ENCODE measurements around the gene CYP4A22.
A peak's percentile ranks its signal among the peaks of the same experiment; 100 is the strongest.
"Not testable (repeated sequence)": the region's sequence is repeated elsewhere in the genome, so short reads cannot be mapped to it uniquely, and the experiment has no call there.

The CYP4A22 gene

DNA sequence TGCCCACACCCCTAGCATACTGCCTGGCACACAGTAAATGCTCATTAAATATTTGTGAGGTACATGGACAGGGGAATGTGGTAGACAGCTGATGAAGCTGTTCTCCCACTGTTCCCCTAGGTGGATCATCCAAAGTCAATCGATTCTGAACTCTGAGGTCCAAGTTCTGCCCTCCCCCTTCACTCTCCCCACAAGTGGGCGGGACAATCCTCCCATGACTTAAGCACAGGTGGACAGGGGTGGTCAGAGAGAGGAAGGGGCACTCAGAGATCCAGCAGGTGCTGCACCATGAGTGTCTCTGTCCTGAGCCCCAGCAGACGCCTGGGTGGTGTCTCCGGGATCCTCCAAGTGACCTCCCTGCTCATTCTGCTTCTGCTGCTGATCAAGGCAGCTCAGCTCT is at the start of gene CYP4A22:
TSS of gene CYP4A22 (plus strand) at position 244 of the 400 bp plus-strand sequence. CDS start at position 289, 45 bp downstream.
- no peak for DNase-seq

DNA sequence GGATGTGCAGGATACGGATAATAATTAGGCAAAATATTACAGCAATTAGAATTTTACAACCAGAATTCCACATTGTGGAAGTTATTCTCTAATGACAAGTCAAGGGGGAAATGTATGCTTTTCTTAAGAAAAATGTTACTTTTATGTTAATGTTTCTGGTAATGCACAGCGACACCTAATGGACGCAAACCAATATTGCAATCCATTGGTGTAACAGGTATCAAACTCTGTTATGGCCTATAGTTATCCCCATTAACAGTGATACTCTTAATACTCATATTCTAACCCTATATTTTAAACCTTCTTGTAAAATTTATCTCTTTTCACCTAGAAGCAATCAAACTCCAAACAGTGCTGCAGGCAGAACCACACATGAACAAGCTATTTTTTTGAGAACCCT is 47.9 kb upstream of the CYP4A22 start:
- peak; percentile 33 for DNase-seq

DNA sequence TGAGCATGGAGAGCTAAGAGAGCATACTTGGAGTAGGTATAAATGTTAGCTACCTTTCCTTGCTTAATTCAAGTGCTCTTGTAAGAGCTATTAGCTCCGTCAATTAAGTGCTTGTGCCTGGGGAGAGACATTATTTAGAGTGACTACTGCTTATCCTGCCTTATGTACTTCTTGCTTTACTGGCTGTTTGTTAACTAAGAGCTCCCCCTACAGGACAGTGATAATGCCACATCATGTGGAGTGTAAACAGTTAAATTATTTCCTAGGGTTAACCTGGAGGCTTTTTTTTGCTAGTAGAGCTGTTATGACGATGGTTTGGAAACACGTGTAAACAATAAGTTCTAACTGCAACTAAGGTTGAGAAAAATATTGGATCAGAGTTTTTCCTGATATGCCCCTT is 45.8 kb upstream of the CYP4A22 start:
- not testable (repeated sequence) for DNase-seq

- no peak for DNase-seq
These were observed 32.4 kb upstream of the CYP4A22 start for GRCh38 chr1:47104816-47105215.

DNA sequence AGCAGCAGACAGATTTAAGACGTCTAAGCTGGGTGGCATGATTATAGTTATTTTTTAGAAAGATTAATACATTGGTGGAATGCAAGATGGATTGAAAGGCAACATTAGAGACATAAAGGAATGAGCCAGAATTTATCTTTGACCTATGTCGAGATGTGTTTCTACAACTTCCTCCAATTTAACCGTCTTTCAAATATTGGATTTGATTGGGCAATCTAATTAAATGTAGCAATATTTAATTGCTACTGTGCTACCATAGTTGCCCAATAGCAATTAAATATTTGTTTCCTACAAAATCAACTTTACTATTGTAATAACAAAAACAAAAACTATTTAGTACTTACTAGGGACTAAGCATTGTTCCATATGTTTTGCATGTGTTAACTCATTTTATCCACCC is 30.4 kb upstream of the CYP4A22 start:
- no peak for DNase-seq

DNA sequence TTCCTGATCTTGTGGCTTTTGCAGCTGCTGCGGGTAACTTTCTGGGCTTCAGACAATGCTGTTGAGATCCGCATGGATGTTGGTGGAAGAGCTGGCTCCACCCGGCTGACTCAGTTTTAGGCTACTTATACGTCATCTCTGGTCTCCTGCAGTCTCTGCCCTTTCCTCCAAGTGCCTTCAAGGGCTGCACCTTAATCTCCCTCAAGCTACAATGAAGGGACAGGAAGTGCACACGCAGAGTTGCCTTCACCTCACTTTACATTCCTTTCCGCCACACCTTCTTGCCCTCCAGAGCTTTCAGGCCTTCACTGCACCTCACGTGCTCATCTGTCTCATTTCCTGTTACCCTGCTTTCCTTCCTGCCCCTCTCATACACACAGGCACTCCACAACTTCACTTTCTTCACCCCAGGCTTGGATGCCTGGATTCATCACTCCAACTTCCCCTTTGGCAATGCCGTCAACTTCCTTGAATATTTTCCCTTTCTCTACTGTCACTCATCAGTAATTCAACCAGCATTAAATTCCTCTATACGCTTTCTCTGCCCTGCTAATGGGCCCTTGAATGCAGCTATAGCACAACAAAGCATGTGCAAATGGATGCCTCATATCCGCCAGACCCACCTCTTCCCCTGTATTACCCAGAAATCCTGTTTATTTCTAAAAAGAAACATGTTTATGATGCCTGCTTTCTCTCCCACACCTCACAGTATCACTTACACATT is 29.2 kb upstream of the CYP4A22 start:
- not testable (repeated sequence) for DNase-seq

GRCh38 chr1:47109482-47109881 is 27.8 kb upstream of the CYP4A22 start:
- DNase-seq: not testable (repeated sequence)

GRCh38 chr1:47113178-47113577 is 24.1 kb upstream of the CYP4A22 start:
- no peak for DNase-seq

- DNase-seq: not testable (repeated sequence)
These were observed 16.2 kb upstream of the CYP4A22 start for GRCh38 chr1:47121039-47121438.

GRCh38 chr1:47124834-47125233 is 12.4 kb upstream of the CYP4A22 start:
- not testable (repeated sequence) for DNase-seq

- DNase-seq: not testable (repeated sequence)
These were observed 10.2 kb upstream of the CYP4A22 start for GRCh38 chr1:47126997-47127396.

GRCh38 chr1:47128221-47128620 is 9.0 kb upstream of the CYP4A22 start:
- no peak for DNase-seq

DNA sequence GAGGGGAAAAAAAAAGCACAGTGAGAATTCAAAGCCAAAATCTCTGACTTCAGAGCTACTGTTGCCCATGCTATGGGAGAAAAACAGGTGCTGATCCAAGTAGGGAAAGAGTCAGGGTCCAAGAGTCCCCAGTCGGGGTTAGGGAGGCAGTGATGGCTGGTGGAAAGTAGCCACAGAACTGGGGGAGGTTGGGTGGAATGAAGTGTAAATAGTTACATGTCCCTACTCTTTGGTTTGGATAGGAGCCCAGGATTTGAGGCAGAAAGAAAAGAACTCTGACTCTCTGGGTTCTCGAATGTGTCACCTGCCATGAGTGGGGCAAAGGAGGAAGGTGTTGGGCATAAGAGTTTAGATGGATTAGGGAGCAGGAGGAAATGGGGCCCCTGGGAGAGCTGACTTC is 8.4 kb upstream of the CYP4A22 start:
- DNase-seq: not testable (repeated sequence)

GRCh38 chr1:47129489-47130230 is 7.6 kb upstream of the CYP4A22 start:
- not testable (repeated sequence) for DNase-seq

- not testable (repeated sequence) for DNase-seq
These were observed 4.6 kb upstream of the CYP4A22 start for GRCh38 chr1:47132665-47133064.

- DNase-seq: no peak
These were observed 829 bp downstream of the CYP4A22 start for GRCh38 chr1:47137925-47138615.

- not testable (repeated sequence) for DNase-seq
These were observed 3.1 kb downstream of the CYP4A22 start for GRCh38 chr1:47140358-47140757.

DNA sequence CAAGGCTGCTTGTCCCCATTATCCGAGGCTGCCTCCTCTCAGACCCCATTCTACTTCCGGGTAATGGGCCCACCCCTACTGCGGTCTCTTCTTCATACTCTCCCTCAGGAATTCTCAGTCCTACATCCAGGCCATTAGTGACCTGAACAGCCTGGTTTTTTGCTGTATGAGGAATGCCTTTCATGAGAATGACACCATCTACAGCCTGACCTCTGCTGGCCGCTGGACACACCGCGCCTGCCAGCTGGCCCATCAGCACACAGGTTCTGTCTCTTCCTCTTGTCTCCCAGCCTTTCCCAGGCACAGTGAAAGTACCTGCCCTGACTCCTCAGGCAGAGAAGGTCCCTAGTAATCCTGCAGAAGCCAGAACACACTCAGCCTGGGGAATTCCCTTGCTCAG is 6.4 kb downstream of the CYP4A22 start:
- DNase-seq: not testable (repeated sequence)

- not testable (repeated sequence) for DNase-seq
These were observed 9.3 kb downstream of the CYP4A22 start for GRCh38 chr1:47146495-47146894.

- no peak for DNase-seq
These were observed 10.0 kb downstream of the CYP4A22 start for GRCh38 chr1:47147047-47147785.

DNA sequence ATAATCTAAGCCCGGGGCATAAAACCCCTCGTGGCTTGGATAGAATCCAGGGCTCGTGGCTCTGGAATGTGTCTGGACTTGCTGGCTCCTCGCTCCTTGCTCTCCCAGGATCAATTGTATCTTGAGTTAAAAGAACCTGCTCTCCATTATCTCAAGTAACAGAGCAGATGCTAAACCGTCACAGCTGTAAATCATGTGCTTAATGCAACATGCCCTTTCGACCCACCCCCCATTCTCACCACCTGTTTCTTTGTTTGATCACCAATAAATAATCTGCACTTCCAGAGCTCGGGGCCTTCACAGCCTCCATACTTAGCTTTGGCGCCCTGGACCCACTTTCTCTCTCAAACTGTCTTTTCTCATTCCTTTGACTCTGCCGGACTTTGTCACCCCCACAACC is 11.9 kb downstream of the CYP4A22 start:
- DNase-seq: not testable (repeated sequence)

DNA sequence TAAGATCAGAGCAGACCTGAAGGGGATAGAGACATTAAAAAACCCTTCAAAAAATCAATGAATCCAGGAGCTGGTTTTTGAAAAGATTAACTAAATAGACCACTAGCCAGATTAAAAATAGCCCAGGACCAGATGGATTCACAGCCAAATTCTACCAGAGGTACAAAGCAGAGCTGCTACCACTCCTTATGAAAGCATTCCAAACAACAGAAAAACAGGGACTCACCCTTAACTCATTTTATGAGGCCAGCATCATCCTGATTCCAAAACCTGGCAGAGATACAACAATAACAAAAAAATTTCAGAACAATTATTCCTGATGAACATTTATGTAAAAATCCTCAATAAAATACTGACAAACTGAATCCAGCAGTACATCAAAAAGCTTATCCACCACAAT is 19.2 kb downstream of the CYP4A22 start:
- DNase-seq: not testable (repeated sequence)

- not testable (repeated sequence) for DNase-seq
These were observed 20.7 kb downstream of the CYP4A22 start for GRCh38 chr1:47157957-47158356.

Measured in CD4-positive, alpha-beta T cell treated with Interleukin-12 subunit alpha and Interleukin-12 subunit beta, for 1 hour (primary cell).